PC-9 (cell line): ENCODE results near the gene CETN3. TPM values are rescaled to one million over a fixed set of nuclear protein-coding genes. Genes with fewer than 3 reads are reported as not detected.
"Not testable (repeated sequence)": the region's sequence is repeated elsewhere in the genome, so short reads cannot be mapped to it uniquely, and the experiment has no call there.

Experiments
- BruUV-seq: library from RNA; stranded (reverse); fragments of 400-500 nt; replicated peaks from 2 replicates; lab custom pipeline; 2021; lab: Mats Ljungman, UMichigan
- CTCF ChIA-PET: fragments of 300-600 bp; sonication (Branson Sonifier 250); formaldehyde crosslinking; loops from one replicate; lab custom pipeline; 2022; ENCODE audit warnings: antibody characterized with exemption; lab: Charles Lee
- POLR2A ChIA-PET: fragments of 300-600 bp; sonication (Branson Sonifier 250); formaldehyde crosslinking; loops from one replicate; lab custom pipeline; 2022; ENCODE audit warnings: antibody characterized with exemption; ENCODE audit not compliant: unreplicated experiment; lab: Charles Lee
- DNase-seq, 2 experiments: peaks; one replicate each; pipeline versions ENCODE4 v3.0.0 to v3.0.0-alpha.2; 2015 to 2022; ENCODE audit warnings: mixed read lengths in 1 of 2
- H2AFZ ChIP-seq: fragments of 200-600 bp; sonication (generic); 2 replicates; pipeline ENCODE4 v1.8.1; 2017; ENCODE audit warnings: antibody characterized with exemption
- H3F3A ChIP-seq: fragments of 200-600 bp; sonication (generic); 2 replicates; pipeline ENCODE4 v1.8.1; 2017; ENCODE audit warnings: antibody characterized with exemption, mild to moderate bottlenecking, low read depth; ENCODE audit not compliant: insufficient read depth
- H3K27ac ChIP-seq: fragments of 200-600 bp; sonication (generic); 2 replicates; pipeline ENCODE4 v1.6.1; 2016; ENCODE audit warnings: mixed run types
- H3K27me3 ChIP-seq: fragments of 200-600 bp; sonication (generic); 2 replicates; pipeline ENCODE4 v1.6.1; 2016; ENCODE audit warnings: low read depth, mixed run types; ENCODE audit not compliant: insufficient read depth
- H3K36me3 ChIP-seq: fragments of 200-600 bp; sonication (generic); 2 replicates; pipeline ENCODE4 v1.6.1; 2016; ENCODE audit warnings: low read depth, mixed run types
- H3K4me1 ChIP-seq: fragments of 200-600 bp; sonication (generic); replicated peaks from 2 replicates; pipeline ENCODE4 v1.6.1; 2016; ENCODE audit warnings: mixed run types; ENCODE audit not compliant: insufficient read depth
- H3K4me2 ChIP-seq: fragments of 200-600 bp; sonication (generic); 2 replicates; pipeline ENCODE4 v1.6.1; 2017; ENCODE audit warnings: mixed run types
- H3K4me3 ChIP-seq: fragments of 200-600 bp; sonication (generic); 2 replicates; pipeline ENCODE4 v1.6.1; 2016; ENCODE audit warnings: mixed run types
- H3K79me2 ChIP-seq: fragments of 200-600 bp; sonication (generic); 2 replicates; pipeline ENCODE4 v1.6.1; 2017; ENCODE audit warnings: low read depth, mixed run types
- H3K9me2 ChIP-seq: fragments of 200-600 bp; sonication (generic); 2 replicates; pipeline ENCODE4 v1.8.1; 2017; ENCODE audit warnings: mild to moderate bottlenecking; ENCODE audit not compliant: insufficient read depth
- H3K9me3 ChIP-seq: fragments of 200-600 bp; sonication (generic); 2 replicates; pipeline ENCODE4 v1.8.1; 2016; ENCODE audit warnings: low read depth; ENCODE audit not compliant: insufficient read depth
- H4K20me1 ChIP-seq: fragments of 200-600 bp; sonication (generic); 2 replicates; pipeline ENCODE4 v1.8.1; 2017; ENCODE audit not compliant: insufficient read depth
- EZH2 ChIP-seq: fragments of 200-600 bp; sonication (generic); IDR thresholded peaks from 2 replicates; pipeline ENCODE4 v1.8.0; 2017; ENCODE audit warnings: antibody characterized with exemption, low read depth
- intact Hi-C: fragments of 100-400 bp; cut with micrococcal nuclease; formaldehyde crosslinking; loops from one replicate; pipeline ENCODE4 v1.10.0; 2022; ENCODE audit not compliant: unreplicated experiment
- total RNA-seq: library from RNA; stranded (reverse); gene quantifications from 2 replicates; pipeline ENCODE4 v1.2.3, GENCODE V29; 2021
- TF ChIP-seq, protein P1 (sequence below): fragments of 200-600 bp; sonication (generic); conservative IDR thresholded peaks from 2 replicates; pipeline ENCODE4 v1.6.1; 2017; ENCODE audit warnings: mixed run types, antibody characterized with exemption, mild to moderate bottlenecking, moderate library complexity

Gene CETN3
- total RNA-seq, 1 experiment from 2014 or later: 35.6 TPM

DNA sequence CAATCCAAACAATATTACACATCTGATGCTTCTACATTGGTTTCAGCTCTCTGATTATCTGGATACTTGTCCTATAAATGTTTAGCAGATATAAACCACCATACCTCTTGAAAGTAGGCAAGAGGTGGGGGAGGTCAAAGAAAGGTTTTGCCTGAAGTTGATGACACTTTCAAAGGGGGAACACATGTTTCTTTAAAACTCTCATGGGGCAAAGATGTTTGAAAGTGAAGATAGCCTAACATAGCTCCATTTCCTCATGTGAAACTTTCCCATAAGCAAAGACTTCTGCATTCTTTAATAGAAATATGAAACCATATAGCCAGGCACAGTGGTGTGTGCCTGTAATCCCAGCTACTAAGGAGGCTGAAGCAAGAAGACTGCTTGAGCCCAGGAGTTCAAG is 62.1 kb downstream of the CETN3 start:
- ChIA-PET POLR2A (interaction anchor here (0.7 kb wide), 1 partner anchor 964 kb away, joined by 3 read pairs; no protein-coding TSS in a partner anchor), CTCF (no interaction called here)
- H2AFZ ChIP-seq: no peak overlapping the region
- no peaks in the 10 kb centered on the region for H3F3A ChIP-seq
- intact Hi-C loops: no loop called here
- H4K20me1 ChIP-seq: no peaks in the 10 kb centered on the region
- DNase-seq: no peak
- H3K79me2 ChIP-seq: no peaks in the 10 kb centered on the region
- H3K4me3 ChIP-seq: no peak overlapping the region
- no peaks in the 10 kb centered on the region for H3K36me3 ChIP-seq
- H3K4me2 ChIP-seq: no peak overlapping the region
- no peak overlapping the region for H3K27ac ChIP-seq
- TF ChIP-seq, protein P1, sequence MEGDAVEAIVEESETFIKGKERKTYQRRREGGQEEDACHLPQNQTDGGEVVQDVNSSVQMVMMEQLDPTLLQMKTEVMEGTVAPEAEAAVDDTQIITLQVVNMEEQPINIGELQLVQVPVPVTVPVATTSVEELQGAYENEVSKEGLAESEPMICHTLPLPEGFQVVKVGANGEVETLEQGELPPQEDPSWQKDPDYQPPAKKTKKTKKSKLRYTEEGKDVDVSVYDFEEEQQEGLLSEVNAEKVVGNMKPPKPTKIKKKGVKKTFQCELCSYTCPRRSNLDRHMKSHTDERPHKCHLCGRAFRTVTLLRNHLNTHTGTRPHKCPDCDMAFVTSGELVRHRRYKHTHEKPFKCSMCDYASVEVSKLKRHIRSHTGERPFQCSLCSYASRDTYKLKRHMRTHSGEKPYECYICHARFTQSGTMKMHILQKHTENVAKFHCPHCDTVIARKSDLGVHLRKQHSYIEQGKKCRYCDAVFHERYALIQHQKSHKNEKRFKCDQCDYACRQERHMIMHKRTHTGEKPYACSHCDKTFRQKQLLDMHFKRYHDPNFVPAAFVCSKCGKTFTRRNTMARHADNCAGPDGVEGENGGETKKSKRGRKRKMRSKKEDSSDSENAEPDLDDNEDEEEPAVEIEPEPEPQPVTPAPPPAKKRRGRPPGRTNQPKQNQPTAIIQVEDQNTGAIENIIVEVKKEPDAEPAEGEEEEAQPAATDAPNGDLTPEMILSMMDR: no peak
- TF ChIP-seq EZH2: no peak
- no peaks in the 10 kb centered on the region for H3K9me2 ChIP-seq
- H3K27me3 ChIP-seq: no peaks in the 10 kb centered on the region
- no TSS peak for BruUV-seq
- H3K4me1 ChIP-seq: no peaks in the 10 kb centered on the region
- H3K9me3 ChIP-seq: no peaks in the 10 kb centered on the region

DNA sequence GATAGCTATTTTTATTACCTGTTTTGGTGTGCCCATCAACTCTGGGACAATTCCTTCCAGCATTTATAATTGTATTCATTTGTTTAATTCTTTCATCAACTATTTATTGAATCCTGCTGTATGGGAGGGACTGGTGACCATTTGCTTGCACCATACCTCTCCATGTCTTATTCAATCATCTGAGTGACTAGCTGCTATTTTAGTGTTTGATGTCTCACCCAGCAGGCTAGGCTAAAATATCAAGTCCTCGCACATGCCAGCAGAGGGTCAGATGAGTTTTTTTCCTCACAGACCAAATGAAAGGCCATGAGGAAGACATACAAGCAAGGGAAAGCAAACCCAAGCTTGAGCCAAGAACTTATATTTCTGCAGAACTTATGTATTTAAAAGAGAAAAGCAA is 63.9 kb downstream of the CETN3 start:
- intact Hi-C loops: no loop called here
- no peak overlapping the region for H3K27ac ChIP-seq
- H3F3A ChIP-seq: no peaks in the 10 kb centered on the region
- CTCF ChIA-PET: no interaction called here
- H3K4me2 ChIP-seq: no peak overlapping the region
- no peaks in the 10 kb centered on the region for H3K36me3 ChIP-seq
- TF ChIP-seq, protein P1: no peak
- TF ChIP-seq EZH2: no peak
- no peak for DNase-seq
- no peak overlapping the region for H3K4me3 ChIP-seq
- H4K20me1 ChIP-seq: no peaks in the 10 kb centered on the region
- no peaks in the 10 kb centered on the region for H3K79me2 ChIP-seq
- H3K9me3 ChIP-seq: peaks cover 2% of the 10 kb centered on the region; the same call in 1 of the 2 replicates
- H3K9me2 ChIP-seq: no peaks in the 10 kb centered on the region
- H3K27me3 ChIP-seq: no peaks in the 10 kb centered on the region
- H3K4me1 ChIP-seq: no peaks in the 10 kb centered on the region
- BruUV-seq: no TSS peak
- no peak overlapping the region for H2AFZ ChIP-seq
- POLR2A ChIA-PET: no interaction called here

DNA sequence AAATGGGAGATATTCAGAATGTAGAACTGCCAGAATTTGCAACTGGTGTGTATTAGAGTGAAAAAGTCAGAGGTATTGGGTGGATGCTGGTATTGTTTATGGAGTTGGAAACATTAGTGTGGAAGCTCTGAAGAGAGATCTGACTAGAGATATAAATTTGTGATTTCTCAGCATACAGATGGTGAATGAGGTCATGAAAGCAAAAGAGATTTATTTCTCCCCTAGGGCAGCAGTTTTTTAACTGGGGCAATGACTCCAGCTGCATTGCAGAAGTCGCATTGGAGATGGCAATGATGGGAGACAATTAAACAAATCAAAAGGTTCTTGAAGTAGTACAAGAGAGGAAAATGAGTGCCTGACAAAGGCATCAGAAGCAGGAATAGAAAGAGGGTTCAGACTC is 64.9 kb downstream of the CETN3 start:
- no peaks in the 10 kb centered on the region for H3K36me3 ChIP-seq
- intact Hi-C loops: no loop called here
- ChIA-PET CTCF (no interaction called here), POLR2A (no interaction called here)
- no peaks in the 10 kb centered on the region for H3K4me1 ChIP-seq
- H2AFZ ChIP-seq: no peak overlapping the region
- H3K79me2 ChIP-seq: no peaks in the 10 kb centered on the region
- H4K20me1 ChIP-seq: no peaks in the 10 kb centered on the region
- DNase-seq: no peak
- TF ChIP-seq, protein P1: no peak
- TF ChIP-seq EZH2: no peak
- no peaks in the 10 kb centered on the region for H3K27me3 ChIP-seq
- no peaks in the 10 kb centered on the region for H3K9me2 ChIP-seq
- H3K4me3 ChIP-seq: no peak overlapping the region
- H3K9me3 ChIP-seq: peaks cover 4% of the 10 kb centered on the region; the same call in 1 of the 2 replicates
- no peak overlapping the region for H3K27ac ChIP-seq
- H3F3A ChIP-seq: no peaks in the 10 kb centered on the region
- H3K4me2 ChIP-seq: no peak overlapping the region
- no TSS peak for BruUV-seq

DNA sequence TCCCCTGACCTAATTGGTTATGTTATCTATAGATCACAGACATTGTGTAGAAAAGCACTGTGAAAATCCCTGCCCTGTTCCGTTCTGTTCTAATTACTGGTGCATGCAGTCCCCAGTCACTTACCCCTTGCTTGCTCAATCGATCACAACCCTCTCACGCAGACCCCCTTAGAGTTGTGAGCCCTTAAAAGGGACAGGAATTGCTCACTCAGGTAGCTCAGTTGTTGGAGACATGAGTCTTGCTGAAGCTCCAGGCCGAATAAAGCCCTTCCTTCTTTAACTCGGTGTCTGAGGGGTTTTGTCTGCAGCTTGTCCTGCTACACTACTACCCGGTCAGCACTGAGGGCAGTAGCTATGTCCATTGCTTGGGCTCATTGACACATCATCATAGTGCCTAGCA is 65.8 kb downstream of the CETN3 start:
- intact Hi-C loops, H2AFZ ChIP-seq, BruUV-seq, H4K20me1 ChIP-seq, H3K79me2 ChIP-seq, POLR2A ChIA-PET, CTCF ChIA-PET, DNase-seq, H3K36me3 ChIP-seq, H3K27me3 ChIP-seq, H3K4me2 ChIP-seq, H3K4me1 ChIP-seq, H3K9me2 ChIP-seq, H3K27ac ChIP-seq, H3K4me3 ChIP-seq, H3K9me3 ChIP-seq, H3F3A ChIP-seq: not testable (repeated sequence)
